M059J (cell line): Measurements from ENCODE around the gene PPP1R10. TPM values are rescaled to one million over a fixed set of nuclear protein-coding genes. Genes with fewer than 3 reads are reported as not detected.
A peak's percentile ranks its signal among the peaks of the same experiment; 100 is the strongest.

Experiments used
- DNase-seq: peaks from one replicate; pipeline ENCODE4 v3.0.0-alpha.2; 2012; ENCODE audit warnings: low read depth
- total RNA-seq: library from RNA; depleted of rRNA; stranded (reverse); fragments of >200 nt; shearing (Covaris generic); gene quantifications from 2 replicates; pipeline ENCODE4 v1.2.3, GENCODE V29; 2014; rRNA removed

The PPP1R10 gene
- total RNA-seq, 1 experiment from 2014 or later: 28.8 TPM

- DNase-seq: peak; percentile 93
These were observed 60.8 kb downstream of the PPP1R10 start, which contains the start of gene GNL1 for GRCh38 chr6:30556066-30556905. Gene GNL1, minus strand, starts transcription at chr6:30556489. Its CDS starts 286 bp downstream, at chr6:30556203.

GRCh38 chr6:30555816-30556065, 61.3 kb downstream of the PPP1R10 start:
- no peak for DNase-seq

- peak; percentile 52 for DNase-seq
These were observed 61.9 kb downstream of the PPP1R10 start for GRCh38 chr6:30554962-30555815.

- DNase-seq: no peak
These were observed 62.6 kb downstream of the PPP1R10 start for GRCh38 chr6:30554404-30554803.

Other genes with a start within 250 kb of the PPP1R10 start
- 643 and 778 TPM in 2 replicates for gene HLA-E, start 127.7 kb downstream of the PPP1R10 start, total RNA-seq
- gene GNL1, start 60.8 kb downstream of the PPP1R10 start, total RNA-seq: 45.4 and 57.4 TPM in 2 replicates
- 21.2 and 45.8 TPM in 2 replicates for gene PRR3, start 59.9 kb downstream of the PPP1R10 start, total RNA-seq
- gene ABCF1, start 45.8 kb downstream of the PPP1R10 start, total RNA-seq: 56.3 and 95.3 TPM in 2 replicates
- gene MRPS18B, start 597 bp upstream of the PPP1R10 start, total RNA-seq: 85.5 and 108 TPM in 2 replicates
- 13.2 and 22.2 TPM in 2 replicates for gene ATAT1, start 9.6 kb upstream of the PPP1R10 start, total RNA-seq
- gene C6orf136, start 29.9 kb upstream of the PPP1R10 start, total RNA-seq: 9.1 and 12.2 TPM in 2 replicates
- gene DHX16, start 55.8 kb upstream of the PPP1R10 start, total RNA-seq: 52.2 and 64.8 TPM in 2 replicates
- gene PPP1R18, start 69.4 kb upstream of the PPP1R10 start, total RNA-seq: 100 and 139 TPM in 2 replicates
- 36.3 and 38.2 TPM in 2 replicates for gene NRM, start 73.7 kb upstream of the PPP1R10 start, total RNA-seq
- 9.9 and 10.9 TPM in 2 replicates for gene MDC1, start 100.0 kb upstream of the PPP1R10 start, total RNA-seq
- gene TUBB, start 103.1 kb upstream of the PPP1R10 start, total RNA-seq: 1,768 and 1,968 TPM in 2 replicates
- gene FLOT1, start 125.4 kb upstream of the PPP1R10 start, total RNA-seq: 194 and 244 TPM in 2 replicates
- 348 and 388 TPM in 2 replicates for gene IER3, start 127.3 kb upstream of the PPP1R10 start, total RNA-seq